Measurements from ENCODE around the gene ZNF541. TPM values are rescaled to one million over a fixed set of nuclear protein-coding genes. Genes with fewer than 3 reads are reported as not detected.

The ZNF541 gene
- total RNA-seq, 1 donor from 2014 or later: not detected

Other genes with a start within 250 kb of the ZNF541 start
- 0.59 TPM for gene C5AR2, start 241.0 kb downstream of the ZNF541 start, total RNA-seq (ENCODE audit: unreplicated experiment)
- 19.4 TPM for gene DHX34, start 223.8 kb downstream of the ZNF541 start, total RNA-seq (ENCODE audit: unreplicated experiment)
- 2.7 TPM for gene MEIS3, start 153.6 kb downstream of the ZNF541 start, total RNA-seq (ENCODE audit: unreplicated experiment)
- 0.80 TPM for gene SLC8A2, start 101.3 kb downstream of the ZNF541 start, total RNA-seq (ENCODE audit: unreplicated experiment)
- 12.0 TPM for gene KPTN, start 88.9 kb downstream of the ZNF541 start, total RNA-seq (ENCODE audit: unreplicated experiment)
- 77.8 TPM for gene NAPA, start 58.1 kb downstream of the ZNF541 start, total RNA-seq (ENCODE audit: unreplicated experiment)
- 24.1 TPM for gene BICRA, start 36.0 kb upstream of the ZNF541 start, total RNA-seq (ENCODE audit: unreplicated experiment)
- gene EHD2, start 140.3 kb upstream of the ZNF541 start, total RNA-seq (ENCODE audit: unreplicated experiment): 81.5 TPM
- gene NOP53, start 172.4 kb upstream of the ZNF541 start, total RNA-seq (ENCODE audit: unreplicated experiment): 324 TPM
- 791 TPM for gene SELENOW, start 205.6 kb upstream of the ZNF541 start, total RNA-seq (ENCODE audit: unreplicated experiment)
- not detected for gene TPRX1, start 231.4 kb upstream of the ZNF541 start, total RNA-seq (ENCODE audit: unreplicated experiment)
- not detected for gene CRX, start 248.8 kb upstream of the ZNF541 start, total RNA-seq (ENCODE audit: unreplicated experiment)